Endothelial cell of umbilical vein (primary cell): ENCODE data around the gene CACNA1C. TPM values are rescaled to one million over a fixed set of nuclear protein-coding genes. Genes with fewer than 3 reads are reported as not detected.

Experiments
- BruUV-seq: library from RNA; stranded (reverse); fragments of 400-500 nt; replicated peaks from 2 replicates; lab custom pipeline; 2021; lab: Mats Ljungman, UMichigan
- CTCF ChIA-PET: fragments of 300-600, 350-600 bp; sonication (Branson Sonifier 250); formaldehyde crosslinking; loops from one replicate; lab custom pipeline; 2021; ENCODE audit warnings: antibody characterized with exemption, inconsistent platforms; lab: Charles Lee
- POLR2A ChIA-PET: fragments of 300-600, 350-600 bp; sonication (Branson Sonifier 250); formaldehyde crosslinking; loops from one replicate; lab custom pipeline; 2021; ENCODE audit warnings: antibody characterized with exemption, inconsistent platforms; lab: Charles Lee
- DNase-seq: peaks from one replicate; pipeline ENCODE4 v3.0.0-alpha.2; 2011; ENCODE audit warnings: low read depth, low spot score
- FAIRE-seq: peaks from 2 replicates; lab custom pipeline; 2011; peaks lifted over from hg19 to GRCh38; lab: Jason Lieb, UNC
- H2AFZ ChIP-seq: 2 replicates; pipeline ENCODE4 v1.6.0; 2012; ENCODE audit warnings: low read depth, low read length, control low read depth, inconsistent platforms
- H3K27ac ChIP-seq: 2 replicates; pipeline ENCODE4 v1.5.1; 2011; ENCODE audit warnings: low read depth, mild to moderate bottlenecking, control low read depth, low read length, moderate library complexity; ENCODE audit not compliant: insufficient read depth
- H3K27me3 ChIP-seq, 2 experiments: 2 replicates each; pipeline versions ENCODE4 v1.6.0 to v1.6.1; 2011; ENCODE audit warnings: low read length in 2 of 2, mixed read lengths in 1 of 2; ENCODE audit not compliant: control insufficient read depth in 2 of 2, insufficient read depth in 2 of 2
- H3K36me3 ChIP-seq, 2 experiments: 2 replicates in 1 of 2; 3 replicates in 1 of 2; pipeline ENCODE4 v1.5.1; 2011; ENCODE audit warnings: low read length in 2 of 2, mild to moderate bottlenecking in 1 of 2, moderate library complexity in 1 of 2; ENCODE audit not compliant: control insufficient read depth in 2 of 2, insufficient read depth in 2 of 2; ENCODE audit errors: extremely low read depth in 1 of 2
- H3K4me1 ChIP-seq: 3 replicates; pipeline ENCODE4 v1.5.1; 2011; ENCODE audit warnings: mild to moderate bottlenecking, low read length; ENCODE audit not compliant: control insufficient read depth, insufficient read depth; ENCODE audit errors: extremely low read depth
- H3K4me2 ChIP-seq: 2 replicates; pipeline ENCODE4 v1.6.1; 2011; ENCODE audit warnings: low read length, control low read depth, mixed read lengths; ENCODE audit not compliant: insufficient read depth
- H3K4me3 ChIP-seq, 3 experiments: fragments of 200-600 bp in 1 of 3; sonication (generic), shearing (Covaris generic) in 1 of 3; replicated peaks in 1 of 3; 2 replicates each; pipeline ENCODE4 v1.5.1; 2011 to 2016; ENCODE audit warnings: control low read depth in 3 of 3, low read length in 3 of 3, mild to moderate bottlenecking in 2 of 3, inconsistent platforms in 1 of 3, low read depth in 1 of 3, moderate library complexity in 1 of 3; ENCODE audit not compliant: insufficient read depth in 1 of 3
- H3K79me2 ChIP-seq: 2 replicates; pipeline ENCODE4 v1.6.0; 2012; ENCODE audit warnings: low read length, inconsistent platforms; ENCODE audit not compliant: control insufficient read depth, insufficient read depth
- H3K9ac ChIP-seq: replicated peaks from 2 replicates; pipeline ENCODE3; 2011; ENCODE audit warnings: low read length, control low read depth; ENCODE audit not compliant: insufficient read depth; ENCODE audit errors: extremely low read depth
- H3K9me1 ChIP-seq: replicated peaks from 3 replicates; pipeline ENCODE4 v1.6.0; 2011; ENCODE audit warnings: mild to moderate bottlenecking, low read length; ENCODE audit not compliant: control insufficient read depth, insufficient read depth; ENCODE audit errors: extremely low read depth
- H3K9me3 ChIP-seq: replicated peaks from 2 replicates; pipeline ENCODE4 v1.5.1; 2012; ENCODE audit warnings: low read length, inconsistent platforms; ENCODE audit not compliant: control insufficient read depth, insufficient read depth
- H4K20me1 ChIP-seq: replicated peaks from 2 replicates; pipeline ENCODE3; 2011; ENCODE audit warnings: mild to moderate bottlenecking, low read length; ENCODE audit not compliant: control insufficient read depth, insufficient read depth; ENCODE audit errors: extremely low read depth
- EZH2 ChIP-seq: IDR thresholded peaks from 2 replicates; pipeline ENCODE4 v1.6.1; 2012; ENCODE audit warnings: borderline replicate concordance, low read depth, mild to moderate bottlenecking, moderate library complexity, low read length, inconsistent platforms; ENCODE audit not compliant: severe bottlenecking
- FOS ChIP-seq: IDR thresholded peaks from 2 replicates; pipeline ENCODE4 v1.6.1; 2011; ENCODE audit warnings: mild to moderate bottlenecking, low read length, moderate library complexity, borderline replicate concordance; ENCODE audit not compliant: insufficient read depth
- GATA2 ChIP-seq: IDR thresholded peaks from 2 replicates; pipeline ENCODE4 v1.7.0; 2011; ENCODE audit warnings: low read depth, mild to moderate bottlenecking, moderate library complexity, mixed read lengths, low read length; ENCODE audit not compliant: insufficient read length, insufficient read depth
- JUN ChIP-seq: IDR thresholded peaks from 2 replicates; pipeline ENCODE4 v1.6.1; 2011; ENCODE audit warnings: borderline replicate concordance, low read depth; ENCODE audit not compliant: insufficient read length, insufficient read depth
- MYC ChIP-seq: IDR thresholded peaks from one replicate; pipeline ENCODE4 v1.6.1; 2011; ENCODE audit warnings: mild to moderate bottlenecking, low read depth, low read length
- POLR2A ChIP-seq: IDR thresholded peaks from 2 replicates; pipeline ENCODE4 v1.6.1; 2012; ENCODE audit warnings: low read depth, mild to moderate bottlenecking, control low read depth, low read length
- POLR2AphosphoS5 ChIP-seq: IDR thresholded peaks from 2 replicates; pipeline ENCODE4 v1.6.1; 2012; ENCODE audit warnings: low read depth, mild to moderate bottlenecking, control low read depth, low read length, moderate library complexity; ENCODE audit not compliant: insufficient read depth
- dilution Hi-C: fragments of 300-500 bp; cut with MboI; formaldehyde crosslinking; loops from one replicate; pipeline ENCODE4 v1.15.0; 2019; ENCODE audit warnings: low sequenced_read_pairs; ENCODE audit not compliant: extremely low pct_ligation_motif_present
- intact Hi-C: fragments of 100-400 bp; cut with micrococcal nuclease; formaldehyde crosslinking; loops from one replicate; pipeline ENCODE4 v1.10.0; 2022
- polyA plus RNA-seq, 4 experiments: library from polyadenylated mRNA; depleted of rRNA in 3 of 4; stranded (reverse) in 3 of 4; unstranded in 1 of 4; fragments of >200 nt; gene quantifications; 2 replicates each; pipeline versions ENCODE4 v1.2.1 to v1.2.3, GENCODE V29; 2011 to 2012; ENCODE audit warnings: missing spikeins in 1 of 4
- total RNA-seq: library from RNA; stranded (reverse); gene quantifications from 2 replicates; pipeline ENCODE4 v1.2.3, GENCODE V29; 2021
- TF ChIP-seq, protein P1 (sequence below): IDR thresholded peaks from 2 replicates; pipeline ENCODE4 v1.6.1; 2011; ENCODE audit not compliant: insufficient read depth, insufficient read length
- TF ChIP-seq, protein P2 (sequence below), 2 donors: IDR thresholded peaks; 1 replicate in 1 of 2; 2 replicates in 1 of 2; pipeline ENCODE4 v1.5.1; 2011; ENCODE audit warnings: low read length in 2 of 2, mild to moderate bottlenecking in 2 of 2, moderate library complexity in 2 of 2, control low read depth in 1 of 2, inconsistent platforms in 1 of 2, low read depth in 1 of 2; ENCODE audit not compliant: insufficient read depth in 1 of 2; ENCODE audit errors: extremely low read depth in 1 of 2

The CACNA1C gene
- total and polyA plus RNA-seq, 2 donors (not counting 3 experiments of a cell fraction or from before 2014, with no cell fraction given): not detected

DNA sequence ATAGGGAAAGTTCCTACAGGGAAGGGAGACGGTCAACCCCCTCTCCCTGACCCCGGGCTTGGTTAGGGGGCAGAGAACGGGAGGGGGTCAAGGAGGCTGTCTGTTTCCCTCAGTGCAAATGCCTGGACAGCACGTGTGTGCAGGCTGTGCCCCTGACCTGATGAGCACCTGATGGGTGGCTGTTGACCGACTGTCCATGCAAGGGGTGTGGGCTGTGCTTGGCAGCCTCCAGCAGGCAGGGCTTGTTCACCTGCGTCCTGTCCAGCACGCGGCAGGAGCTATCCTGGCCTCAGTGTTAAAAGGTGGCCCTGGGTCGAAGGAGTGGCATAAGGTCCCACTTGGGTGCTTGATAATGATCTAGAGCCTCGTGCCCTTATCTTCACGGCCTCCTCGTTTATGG, 221.0 kb downstream of the CACNA1C start:
- DNase-seq (no peak), FAIRE-seq (no peak)
- H3K4me1 ChIP-seq: no peaks in the 10 kb centered on the region
- BruUV-seq: no TSS peak
- no peaks in the 10 kb centered on the region for H3K36me3 ChIP-seq
- ChIA-PET POLR2A (no interaction called here), CTCF (interaction anchor here (1.1 kb wide), 1 partner anchor 17 kb away, joined by 3 read pairs; no protein-coding TSS in a partner anchor)
- intact Hi-C loops (no loop called here), dilution Hi-C loops (no loop called here)
- H2AFZ ChIP-seq: no peak overlapping the region
- H4K20me1 ChIP-seq: no peaks in the 10 kb centered on the region
- no peaks in the 10 kb centered on the region for H3K9me3 ChIP-seq
- H3K27me3 ChIP-seq: no peaks in the 10 kb centered on the region
- no peaks in the 10 kb centered on the region for H3K79me2 ChIP-seq
- H3K9me1 ChIP-seq: no peaks in the 10 kb centered on the region
- TF ChIP-seq GATA2: no peak
- no peak for TF ChIP-seq MYC
- no peak for TF ChIP-seq FOS
- TF ChIP-seq POLR2AphosphoS5: no peak
- TF ChIP-seq EZH2: no peak
- TF ChIP-seq JUN: no peak
- TF ChIP-seq POLR2A: no peak
- TF ChIP-seq, protein P1, sequence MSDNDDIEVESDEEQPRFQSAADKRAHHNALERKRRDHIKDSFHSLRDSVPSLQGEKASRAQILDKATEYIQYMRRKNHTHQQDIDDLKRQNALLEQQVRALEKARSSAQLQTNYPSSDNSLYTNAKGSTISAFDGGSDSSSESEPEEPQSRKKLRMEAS: no peak
- TF ChIP-seq, protein P2, sequence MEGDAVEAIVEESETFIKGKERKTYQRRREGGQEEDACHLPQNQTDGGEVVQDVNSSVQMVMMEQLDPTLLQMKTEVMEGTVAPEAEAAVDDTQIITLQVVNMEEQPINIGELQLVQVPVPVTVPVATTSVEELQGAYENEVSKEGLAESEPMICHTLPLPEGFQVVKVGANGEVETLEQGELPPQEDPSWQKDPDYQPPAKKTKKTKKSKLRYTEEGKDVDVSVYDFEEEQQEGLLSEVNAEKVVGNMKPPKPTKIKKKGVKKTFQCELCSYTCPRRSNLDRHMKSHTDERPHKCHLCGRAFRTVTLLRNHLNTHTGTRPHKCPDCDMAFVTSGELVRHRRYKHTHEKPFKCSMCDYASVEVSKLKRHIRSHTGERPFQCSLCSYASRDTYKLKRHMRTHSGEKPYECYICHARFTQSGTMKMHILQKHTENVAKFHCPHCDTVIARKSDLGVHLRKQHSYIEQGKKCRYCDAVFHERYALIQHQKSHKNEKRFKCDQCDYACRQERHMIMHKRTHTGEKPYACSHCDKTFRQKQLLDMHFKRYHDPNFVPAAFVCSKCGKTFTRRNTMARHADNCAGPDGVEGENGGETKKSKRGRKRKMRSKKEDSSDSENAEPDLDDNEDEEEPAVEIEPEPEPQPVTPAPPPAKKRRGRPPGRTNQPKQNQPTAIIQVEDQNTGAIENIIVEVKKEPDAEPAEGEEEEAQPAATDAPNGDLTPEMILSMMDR (IDR thresholded peaks at IDR 0.05; ENCODE audit: extremely low read depth in 1 of 2, insufficient read depth in 1 of 2, low read depth in 1 of 2, low read length in 2 of 2): no peak
- no peak overlapping the region for H3K4me2 ChIP-seq
- H3K4me3 ChIP-seq: no peak overlapping the region
- no peak overlapping the region for H3K27ac ChIP-seq
- H3K9ac ChIP-seq: no peak overlapping the region
